Ovary (tissue), 9 donors: Measurements from ENCODE around the gene ACER3. TPM values are rescaled to one million over a fixed set of nuclear protein-coding genes. Genes with fewer than 3 reads are reported as not detected.

Experiments used
- DNase-seq, 5 donors: peaks; one replicate each; pipeline ENCODE4 v3.0.0-alpha.2; 2019 to 2020
- H3K27ac ChIP-seq, 2 donors: fragments of 200-600 bp; one replicate each; pipeline versions ENCODE4 v1.5.1 to v1.8.0; 2019 to 2022
- H3K27me3 ChIP-seq: fragments of 200-600 bp; one replicate; pipeline ENCODE4 v1.8.0; 2022
- H3K36me3 ChIP-seq: fragments of 200-600 bp; sonication (generic); one replicate; pipeline ENCODE4 v1.5.1; 2019
- H3K4me1 ChIP-seq: one replicate; pipeline ENCODE4 v1.8.1; 2013; ENCODE audit warnings: mild to moderate bottlenecking, moderate library complexity; ENCODE audit not compliant: insufficient read depth
- H3K4me3 ChIP-seq: fragments of 200-600 bp; sonication (generic); one replicate; pipeline ENCODE4 v1.5.1; 2017
- H3K9me3 ChIP-seq, 2 donors: fragments of 200-600 bp in 1 of 2; sonication (generic) in 1 of 2; one replicate each; pipeline versions ENCODE4 v1.5.1 to v1.8.1; 2013 to 2019; ENCODE audit warnings: mild to moderate bottlenecking in 1 of 2, moderate library complexity in 1 of 2
- CTCF ChIP-seq, 3 donors: fragments of 450-650 bp in 2 of 3; fragments of 200-600 bp in 1 of 3; IDR thresholded peaks; one replicate each; pipeline versions ENCODE4 v1.5.1 to v1.8.0; 2016 to 2022; ENCODE audit warnings: antibody characterized with exemption in 3 of 3, mild to moderate bottlenecking in 1 of 3
- EP300 ChIP-seq: sonication (generic); formaldehyde crosslinking; IDR thresholded peaks from one replicate; pipeline ENCODE4 v1.6.1; 2017; ENCODE audit warnings: antibody characterized with exemption
- POLR2A ChIP-seq: fragments of 450-650 bp; IDR thresholded peaks from one replicate; pipeline ENCODE4 v1.6.1; 2017; ENCODE audit warnings: antibody characterized with exemption, mild to moderate bottlenecking, moderate library complexity
- WGBS, 3 donors: extraction: QIAGEN DNeasy Blood & Tissue Kit in 1 of 3; methylation state at CpG; one replicate each; pipeline versions ENCODE4 v1.1.5 to v1.1.7; 2013 to 2017; 5-methylcytosine and 5-hydroxymethylcytosine counted together
- intact Hi-C, 4 donors: fragments of 100-400 bp; cut with DNase I; formaldehyde crosslinking; loops; one replicate each; pipeline versions ENCODE4 v1.11.0 to v1.15.1; 2022 to 2023
- polyA plus RNA-seq, 2 donors: library from polyadenylated mRNA; stranded (reverse); fragments of 200-250 nt in 1 of 2; fragments of 350-450 nt in 1 of 2; fragmentation: Illumina TruSeq in 1 of 2; extraction: RNeasy Lipid Tissue Mini Kit (QIAGEN cat#74804) in 1 of 2; gene quantifications; one replicate each; pipeline ENCODE4 v1.2.3, GENCODE V29; 2013 to 2014
- total RNA-seq, 7 donors: library from RNA; depleted of rRNA in 2 of 7; stranded (reverse); fragments of >200 nt in 2 of 7; fragmentation: NEBNext Ultra II Directional in 3 of 7; extraction: Animal tissue kit (Norgen Biotek cat#: 25700) in 3 of 7; gene quantifications; one replicate each; pipeline versions ENCODE4 v1.1.0 to v1.2.4, GENCODE V29; 2016 to 2023
- donor health status: DM: no; HTN: no; CAD: no; lungs with moderate emphysema.
- donor health status: DM: no; HTN: no; CAD: no.
- donor health status: Bipolar disorder and iron deficiency.
- donor health status: DM: yes; HTN: yes; CAD: no.
- donor health status: DM: no; HTN: no; CAD: no.
- donor health status: DM: yes; HTN: yes; CAD: no.

The ACER3 gene
- total and polyA plus RNA-seq, 9 donors = 2.4 to 20.7 (median 8.4) TPM

- no peak for DNase-seq
- Histone ChIP-seq H3K4me3 (no peak overlapping the region), H3K27ac (no peak overlapping the region), H3K36me3 (no peaks in the 10 kb centered on the region), H3K4me1 (no peaks in the 10 kb centered on the region), H3K27me3 (no peaks in the 10 kb centered on the region), H3K9me3 (peaks cover 0 to 3% of the 10 kb centered on the region in 2 donors)
- intact Hi-C loops = no loop called here
- TF ChIP-seq POLR2A (no peak), EP300 (no peak), CTCF (IDR thresholded peaks at IDR 0.05) (no peak)
These were observed 114.8 kb downstream of the ACER3 start for GRCh38 chr11:76975513-76975912.

DNA sequence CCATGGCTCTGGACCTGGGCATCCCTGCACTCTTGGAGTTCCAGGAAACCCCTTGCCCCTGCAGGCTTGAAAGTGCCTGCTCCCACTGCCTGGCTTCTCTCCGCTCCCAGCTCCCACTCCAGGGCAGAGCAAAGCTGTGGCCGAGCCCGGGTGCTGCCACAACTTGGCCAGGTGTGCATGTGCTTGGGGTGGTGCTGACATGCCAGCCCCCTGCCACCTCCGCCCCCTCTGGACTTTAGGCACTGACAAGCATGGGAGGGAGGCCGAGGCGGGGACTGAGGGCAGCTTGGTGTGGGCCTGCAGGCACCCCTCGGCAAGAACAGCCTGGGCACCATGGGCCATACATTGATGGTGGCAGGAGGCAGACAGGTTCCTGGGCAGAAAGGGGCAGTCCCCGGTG, 117.1 kb downstream of the ACER3 start:
- 98 to 99% (median 99%) methylated on average over 8 of the region's 8 CpGs for WGBS, 3 donors
- no peaks in the 10 kb centered on the region for H3K36me3 ChIP-seq
- TF ChIP-seq CTCF (IDR thresholded peaks at IDR 0.05) (no peak), EP300 (no peak), POLR2A (no peak)
- H3K9me3 ChIP-seq = peaks cover 0 to 3% of the 10 kb centered on the region in 2 donors
- H3K27ac ChIP-seq = no peak overlapping the region
- DNase-seq = no peak
- no peak overlapping the region for H3K4me3 ChIP-seq
- no peaks in the 10 kb centered on the region for H3K4me1 ChIP-seq
- H3K27me3 ChIP-seq = no peaks in the 10 kb centered on the region
- intact Hi-C loops = no loop called here

- Histone ChIP-seq H3K36me3 (no peaks in the 10 kb centered on the region), H3K4me3 (no peak overlapping the region), H3K4me1 (no peaks in the 10 kb centered on the region), H3K27me3 (no peaks in the 10 kb centered on the region), H3K27ac (no peak overlapping the region), H3K9me3 (peaks cover 0 to 3% of the 10 kb centered on the region in 2 donors)
- intact Hi-C loops = no loop called here
- WGBS, 3 donors = 94 to 98% (median 97%) methylated on average over 4 of the region's 4 CpGs
- no peak for DNase-seq
- no peak for TF ChIP-seq CTCF (IDR thresholded peaks at IDR 0.05)
- no peak for TF ChIP-seq POLR2A
- TF ChIP-seq EP300 = no peak
These were observed 117.5 kb downstream of the ACER3 start for GRCh38 chr11:76978239-76978638.

DNA sequence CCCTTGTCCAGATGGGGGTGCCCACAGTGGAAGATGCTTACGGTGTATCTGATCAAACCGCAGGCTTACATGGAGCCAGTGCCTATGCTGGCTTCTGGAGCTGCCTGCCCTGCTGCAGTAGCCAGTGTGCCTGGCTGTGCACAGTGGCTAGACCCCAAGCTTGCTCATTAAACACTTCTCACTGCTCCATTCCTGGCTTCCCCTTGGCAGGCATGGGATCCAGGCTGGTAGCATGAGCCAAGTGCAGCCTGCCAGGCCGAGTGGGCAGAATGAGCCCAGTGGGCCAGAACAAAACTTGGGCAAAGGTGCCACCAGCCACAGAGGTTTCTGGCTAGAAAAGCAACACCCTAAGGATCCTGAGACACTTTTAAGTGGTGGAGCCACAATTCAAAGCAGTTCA, 118.1 kb downstream of the ACER3 start:
- no peak for TF ChIP-seq EP300
- no peak for TF ChIP-seq POLR2A
- no peak for TF ChIP-seq CTCF (IDR thresholded peaks at IDR 0.05)
- no peak for DNase-seq
- intact Hi-C loops = no loop called here
- H3K4me3 ChIP-seq = no peak overlapping the region
- H3K9me3 ChIP-seq = peaks cover 0 to 3% of the 10 kb centered on the region in 2 donors
- no peaks in the 10 kb centered on the region for H3K27me3 ChIP-seq
- 95 to 99% (median 96%) methylated on average over 3 of the region's 3 CpGs for WGBS, 3 donors
- H3K27ac ChIP-seq = no peak overlapping the region
- H3K4me1 ChIP-seq = no peaks in the 10 kb centered on the region
- H3K36me3 ChIP-seq = no peaks in the 10 kb centered on the region

DNA sequence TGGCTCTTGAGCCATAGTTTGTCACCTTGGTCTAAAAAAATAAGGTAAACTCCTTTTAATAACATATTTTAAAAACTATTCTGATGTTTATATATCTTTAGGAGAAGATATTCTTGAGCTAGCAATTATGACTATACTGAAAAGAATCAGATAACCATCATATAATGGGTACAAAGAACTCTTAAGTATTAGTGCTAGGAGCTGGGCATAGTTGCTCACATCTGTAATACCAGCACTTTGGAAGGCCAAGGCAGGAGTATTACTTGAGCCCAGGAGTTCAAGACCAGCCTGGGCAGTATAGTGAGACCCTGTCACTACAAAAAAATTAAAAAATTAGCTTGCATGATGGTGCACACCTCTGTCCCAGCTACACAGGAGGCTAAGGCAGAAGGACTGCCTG, 119.5 kb downstream of the ACER3 start:
- intact Hi-C loops = no loop called here
- no peaks in the 10 kb centered on the region for H3K4me1 ChIP-seq
- H3K27me3 ChIP-seq = no peaks in the 10 kb centered on the region
- no peaks in the 10 kb centered on the region for H3K36me3 ChIP-seq
- H3K27ac ChIP-seq = no peak overlapping the region
- H3K4me3 ChIP-seq = no peak overlapping the region
- DNase-seq = no peak
- peaks cover 0 to 3% of the 10 kb centered on the region in 2 donors for H3K9me3 ChIP-seq
- TF ChIP-seq POLR2A = no peak
- no peak for TF ChIP-seq CTCF (IDR thresholded peaks at IDR 0.05)
- TF ChIP-seq EP300 = no peak
